Inflammatory macrophage treated with lipopolysaccharide for 4 hours (primary cell): Measurements from ENCODE around the gene SLC19A1.

Experiments used
- DNase-seq: peaks from one replicate; pipeline ENCODE4 v3.0.0-alpha.2; 2020

The SLC19A1 gene

GRCh38 chr21:45515241-45516061 lies 26.8 kb downstream of the SLC19A1 start:
- no peak for DNase-seq

GRCh38 chr21:45514311-45515021 lies 27.8 kb downstream of the SLC19A1 start:
- DNase-seq = no peak

- DNase-seq = no peak
These were observed 28.4 kb downstream of the SLC19A1 start for GRCh38 chr21:45513741-45514310.

GRCh38 chr21:45513003-45513717 lies 29.1 kb downstream of the SLC19A1 start:
- no peak for DNase-seq

- DNase-seq = no peak
These were observed 29.6 kb downstream of the SLC19A1 start for GRCh38 chr21:45512626-45513002.

GRCh38 chr21:45511661-45512431 lies 30.4 kb downstream of the SLC19A1 start:
- DNase-seq = no peak

- no peak for DNase-seq
These were observed 31.2 kb downstream of the SLC19A1 start for GRCh38 chr21:45511007-45511406.

- DNase-seq = no peak
These were observed 31.7 kb downstream of the SLC19A1 start for GRCh38 chr21:45510466-45510955.

GRCh38 chr21:45509566-45510465 lies 32.4 kb downstream of the SLC19A1 start:
- no peak for DNase-seq

GRCh38 chr21:45508607-45509565 lies 33.4 kb downstream of the SLC19A1 start:
- no peak for DNase-seq

- DNase-seq = no peak
These were observed 34.2 kb downstream of the SLC19A1 start for GRCh38 chr21:45507888-45508508.

- no peak for DNase-seq
These were observed 34.7 kb downstream of the SLC19A1 start for GRCh38 chr21:45507523-45507875.

GRCh38 chr21:45506836-45507522 lies 35.3 kb downstream of the SLC19A1 start:
- DNase-seq = no peak

- no peak for DNase-seq
These were observed 35.9 kb downstream of the SLC19A1 start for GRCh38 chr21:45506241-45506817.

- no peak for DNase-seq
These were observed 36.7 kb downstream of the SLC19A1 start for GRCh38 chr21:45505416-45506021.

GRCh38 chr21:45504516-45505415 lies 37.5 kb downstream of the SLC19A1 start:
- no peak for DNase-seq

- no peak for DNase-seq
These were observed 38.2 kb downstream of the SLC19A1 start for GRCh38 chr21:45504021-45504515.
